ENCODE data around the gene ALLC. TPM values are rescaled to one million over a fixed set of nuclear protein-coding genes. Genes with fewer than 3 reads are reported as not detected.

The ALLC gene
- total and polyA plus RNA-seq, 2 donors (not counting 1 experiment from before 2014, with no cell fraction given): not detected

GRCh38 chr2:3627500-3628100 is 30.4 kb upstream of the ALLC start:
- Histone ChIP-seq H3K27ac (ENCODE audit: insufficient read depth, low read length) (no peak overlapping the region), H3K36me3 (ENCODE audit: control insufficient read depth, insufficient read depth, low read length) (no peaks in the 10 kb centered on the region), H3K4me1 (ENCODE audit: control insufficient read depth, extremely low read depth, insufficient read depth, low read length) (no peaks in the 10 kb centered on the region), H2AFZ (ENCODE audit: low read length) (no peak overlapping the region), H3K27me3 (ENCODE audit: control insufficient read depth, insufficient read depth, low read length) (no peaks in the 10 kb centered on the region), H3K9ac (ENCODE audit: insufficient read depth, low read length) (no peak overlapping the region), H3K4me2 (ENCODE audit: extremely low read depth, insufficient read depth, low read length) (no peak overlapping the region), H3K4me3 (replicated peaks in 1 of 4; ENCODE audit: control extremely low read depth in 1 of 4, insufficient read depth in 1 of 4, low read depth in 3 of 4, low read length in 4 of 4) (no peak overlapping the region), H3K79me2 (ENCODE audit: control insufficient read depth, insufficient read depth, low read length) (no peaks in the 10 kb centered on the region), H3K9me3 (ENCODE audit: control insufficient read depth, insufficient read depth, low read depth, low read length) (no peaks in the 10 kb centered on the region), H4K20me1 (ENCODE audit: control insufficient read depth, extremely low read depth, insufficient read depth, low read length) (no peaks in the 10 kb centered on the region)
- TF ChIP-seq EZH2 (IDR thresholded peaks at IDR 0.05; ENCODE audit: low read length, missing control alignments) (no peak), CTCF (conservative IDR thresholded peaks at IDR 0.05 in 1 of 2, IDR thresholded peaks at IDR 0.05 in 1 of 2; ENCODE audit: low read depth in 1 of 2, low read length in 2 of 2) (no peak)
- DNase-seq (ENCODE audit: low read depth in 2 of 2): no peak

GRCh38 chr2:3628241-3628679 is 29.7 kb upstream of the ALLC start:
- H3K4me2 ChIP-seq (ENCODE audit: extremely low read depth, insufficient read depth, low read length): no peak overlapping the region
- H3K79me2 ChIP-seq (ENCODE audit: control insufficient read depth, insufficient read depth, low read length): no peaks in the 10 kb centered on the region
- no peak for DNase-seq (ENCODE audit: low read depth in 2 of 2)
- H3K36me3 ChIP-seq (ENCODE audit: control insufficient read depth, insufficient read depth, low read length): no peaks in the 10 kb centered on the region
- H3K4me3 ChIP-seq (replicated peaks in 1 of 4; ENCODE audit: control extremely low read depth in 1 of 4, insufficient read depth in 1 of 4, low read depth in 3 of 4, low read length in 4 of 4): no peak overlapping the region
- no peak overlapping the region for H3K27ac ChIP-seq (ENCODE audit: insufficient read depth, low read length)
- no peaks in the 10 kb centered on the region for H3K4me1 ChIP-seq (ENCODE audit: control insufficient read depth, extremely low read depth, insufficient read depth, low read length)
- H2AFZ ChIP-seq (ENCODE audit: low read length): no peak overlapping the region
- H3K9me3 ChIP-seq (ENCODE audit: control insufficient read depth, insufficient read depth, low read depth, low read length): no peaks in the 10 kb centered on the region
- no peaks in the 10 kb centered on the region for H3K27me3 ChIP-seq (ENCODE audit: control insufficient read depth, insufficient read depth, low read length)
- TF ChIP-seq EZH2 (IDR thresholded peaks at IDR 0.05; ENCODE audit: low read length, missing control alignments): no peak
- no peak for TF ChIP-seq CTCF (conservative IDR thresholded peaks at IDR 0.05 in 1 of 2, IDR thresholded peaks at IDR 0.05 in 1 of 2; ENCODE audit: low read depth in 1 of 2, low read length in 2 of 2)
- no peaks in the 10 kb centered on the region for H4K20me1 ChIP-seq (ENCODE audit: control insufficient read depth, extremely low read depth, insufficient read depth, low read length)
- H3K9ac ChIP-seq (ENCODE audit: insufficient read depth, low read length): no peak overlapping the region

GRCh38 chr2:3628800-3629199 is 29.2 kb upstream of the ALLC start:
- Histone ChIP-seq H3K4me1 (ENCODE audit: control insufficient read depth, extremely low read depth, insufficient read depth, low read length) (no peaks in the 10 kb centered on the region), H3K9me3 (ENCODE audit: control insufficient read depth, insufficient read depth, low read depth, low read length) (no peaks in the 10 kb centered on the region), H2AFZ (ENCODE audit: low read length) (no peak overlapping the region), H3K79me2 (ENCODE audit: control insufficient read depth, insufficient read depth, low read length) (no peaks in the 10 kb centered on the region), H3K4me2 (ENCODE audit: extremely low read depth, insufficient read depth, low read length) (no peak overlapping the region), H3K4me3 (replicated peaks in 1 of 4; ENCODE audit: control extremely low read depth in 1 of 4, insufficient read depth in 1 of 4, low read depth in 3 of 4, low read length in 4 of 4) (no peak overlapping the region), H3K27ac (ENCODE audit: insufficient read depth, low read length) (no peak overlapping the region), H3K36me3 (ENCODE audit: control insufficient read depth, insufficient read depth, low read length) (no peaks in the 10 kb centered on the region), H3K9ac (ENCODE audit: insufficient read depth, low read length) (no peak overlapping the region), H3K27me3 (ENCODE audit: control insufficient read depth, insufficient read depth, low read length) (no peaks in the 10 kb centered on the region), H4K20me1 (ENCODE audit: control insufficient read depth, extremely low read depth, insufficient read depth, low read length) (no peaks in the 10 kb centered on the region)
- TF ChIP-seq EZH2 (IDR thresholded peaks at IDR 0.05; ENCODE audit: low read length, missing control alignments) (no peak), CTCF (conservative IDR thresholded peaks at IDR 0.05 in 1 of 2, IDR thresholded peaks at IDR 0.05 in 1 of 2; ENCODE audit: low read depth in 1 of 2, low read length in 2 of 2) (no peak)
- DNase-seq (ENCODE audit: low read depth in 2 of 2): no peak
